GM19463 (cell line): ENCODE measurements around the gene PCLAF.
"Not testable (repeated sequence)": the region's sequence is repeated elsewhere in the genome, so short reads cannot be mapped to it uniquely, and the experiment has no call there.

Experiments used
- ATAC-seq: cut with Tn5 transposase; IDR thresholded peaks from one replicate; pipeline ENCODE4 v1.9.1; 2021; ENCODE audit warnings: mild to moderate bottlenecking, moderate library complexity; ENCODE audit not compliant: unreplicated experiment

The PCLAF gene, protein sequence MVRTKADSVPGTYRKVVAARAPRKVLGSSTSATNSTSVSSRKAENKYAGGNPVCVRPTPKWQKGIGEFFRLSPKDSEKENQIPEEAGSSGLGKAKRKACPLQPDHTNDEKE

DNA sequence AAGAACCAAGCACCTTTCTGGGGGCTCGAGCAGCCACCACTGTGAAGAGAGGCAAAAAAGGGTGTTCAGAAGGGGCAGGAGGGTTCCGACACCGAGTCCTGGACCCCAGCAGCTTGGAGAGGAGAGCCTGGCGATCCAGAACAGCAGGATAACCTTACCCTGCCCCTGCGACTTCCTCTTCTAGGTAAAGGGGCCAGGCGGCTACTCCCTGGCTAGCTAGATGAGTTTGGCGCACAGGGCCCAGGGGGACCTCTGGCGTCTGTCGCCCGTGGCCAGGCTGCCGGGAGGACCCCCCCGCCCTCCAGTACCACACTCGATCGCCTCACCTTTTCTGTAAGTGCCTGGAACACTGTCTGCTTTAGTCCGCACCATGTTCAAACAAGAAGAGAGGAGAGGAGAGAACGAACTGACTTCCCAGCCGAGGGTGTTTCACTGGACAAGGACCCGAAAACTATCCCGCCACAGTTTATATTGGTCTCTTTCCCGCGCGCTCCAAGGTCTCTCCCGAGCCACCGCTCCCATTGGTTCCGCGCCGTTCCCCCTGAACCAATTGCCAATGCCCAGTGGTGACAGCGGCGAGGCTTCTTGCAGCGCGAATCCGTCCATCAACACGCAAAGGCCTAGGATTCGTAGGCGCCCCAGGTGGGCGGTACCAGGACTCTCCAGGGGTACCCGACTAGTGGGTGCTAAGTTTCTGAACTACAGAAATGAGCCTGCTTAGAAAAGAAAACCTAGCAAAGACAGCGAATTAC lies at the start of gene PCLAF:
Gene PCLAF (minus strand): TSS at position 442 of the 752 bp plus-strand sequence. CDS start 70 bp downstream, at position 372.
- peak; percentile 99 for ATAC-seq

DNA sequence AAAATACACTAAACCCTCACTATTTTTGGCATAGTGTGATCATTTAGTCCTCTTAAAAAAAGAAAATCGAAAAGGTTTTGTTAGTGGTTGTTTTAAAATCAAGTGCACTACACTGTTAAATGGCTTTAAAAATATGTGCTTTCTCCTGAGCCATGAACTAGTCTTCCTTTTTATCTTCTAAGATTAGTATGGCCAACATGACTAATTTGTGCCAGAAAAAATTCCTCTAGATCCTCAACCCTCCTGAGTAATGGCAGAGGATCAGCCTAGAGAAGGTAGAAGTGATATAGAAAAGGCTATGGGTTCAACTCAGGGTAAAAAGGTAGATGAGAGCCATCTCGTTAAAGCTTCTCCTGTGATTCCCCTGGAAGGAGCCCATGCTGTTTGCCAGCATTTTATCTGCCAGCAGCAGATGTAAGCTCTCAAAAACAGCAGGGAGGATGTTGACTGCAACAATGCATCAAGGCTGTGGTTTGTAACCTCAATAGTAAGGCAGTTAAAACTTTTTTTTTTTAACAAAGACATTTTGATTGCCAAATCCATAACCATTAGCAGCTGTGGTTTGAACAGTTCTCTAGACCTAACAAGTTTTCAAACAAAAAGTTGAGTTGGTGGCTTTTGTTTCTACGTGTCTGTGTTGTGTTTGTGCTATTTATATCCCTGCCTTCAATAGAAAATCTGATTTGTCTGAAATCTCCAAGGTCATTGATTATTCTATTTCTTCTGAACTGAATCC lies 48.9 kb upstream of the PCLAF start:
- no peak for ATAC-seq

DNA sequence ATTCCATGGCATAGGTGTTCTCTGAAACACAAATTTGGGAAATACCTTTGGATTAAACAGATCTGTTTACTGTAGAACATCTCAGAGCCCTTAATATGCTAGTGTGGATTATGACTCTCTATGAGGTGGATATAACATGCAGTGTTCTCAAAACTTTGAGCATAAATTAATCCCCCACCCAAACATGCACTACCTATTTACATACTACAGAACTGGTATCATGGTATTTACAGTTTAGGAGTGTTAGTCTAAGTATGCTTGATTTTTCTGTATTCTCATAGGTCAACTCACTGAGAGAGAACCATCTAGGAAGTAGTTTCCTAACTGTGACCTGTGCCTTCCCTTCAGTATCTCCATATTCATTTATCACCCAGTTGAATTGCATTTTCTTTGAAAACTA lies 48.2 kb upstream of the PCLAF start:
- no peak for ATAC-seq

DNA sequence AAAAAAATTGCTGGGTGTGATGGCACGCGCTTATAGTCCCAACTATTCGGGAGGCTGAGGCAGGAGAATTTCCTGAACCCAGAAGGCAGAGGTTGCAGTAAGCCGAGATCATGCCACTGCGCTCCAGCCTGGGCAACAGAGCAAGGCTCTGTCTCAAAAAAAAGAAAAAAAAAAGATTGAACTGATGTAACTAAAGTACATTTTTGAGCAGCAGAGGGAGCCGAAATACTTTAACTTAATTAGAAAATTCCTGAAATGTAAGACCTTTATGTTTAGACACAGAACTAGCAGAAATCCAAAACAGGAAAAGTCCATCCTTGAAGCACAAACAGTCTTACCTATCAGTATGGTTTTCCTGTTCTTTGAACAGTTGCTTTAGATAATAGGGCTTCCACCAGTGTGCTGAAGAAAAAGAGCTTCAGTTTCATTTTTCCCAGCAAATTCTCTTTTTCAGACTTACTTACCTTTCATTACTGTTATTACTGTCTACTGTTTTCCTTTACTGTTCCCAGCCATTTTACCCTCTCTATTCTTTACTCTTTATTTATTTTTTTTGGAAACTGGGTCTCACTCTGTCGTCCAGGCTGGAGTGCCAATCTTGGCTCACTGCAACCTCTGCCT lies 45.7 kb upstream of the PCLAF start:
- ATAC-seq = no peak

DNA sequence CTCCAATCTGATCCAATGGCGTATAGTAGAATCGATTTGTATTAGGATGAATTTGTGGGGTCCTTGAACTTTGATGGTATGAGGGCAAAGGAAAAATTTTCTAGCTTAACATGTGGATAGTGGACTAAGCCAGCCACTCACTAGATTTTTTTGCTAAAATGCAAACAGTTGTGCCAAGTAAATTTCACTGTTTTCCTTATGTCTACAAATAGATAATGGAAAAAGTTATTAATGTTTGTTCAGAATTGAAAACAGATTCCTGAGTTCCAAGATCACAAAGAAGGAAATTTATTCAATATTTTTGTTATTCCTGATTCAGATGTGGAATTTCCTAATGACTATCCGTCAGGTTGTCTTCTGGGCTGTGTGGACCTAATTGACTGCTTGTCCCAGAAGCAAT lies 44.0 kb upstream of the PCLAF start:
- no peak for ATAC-seq

DNA sequence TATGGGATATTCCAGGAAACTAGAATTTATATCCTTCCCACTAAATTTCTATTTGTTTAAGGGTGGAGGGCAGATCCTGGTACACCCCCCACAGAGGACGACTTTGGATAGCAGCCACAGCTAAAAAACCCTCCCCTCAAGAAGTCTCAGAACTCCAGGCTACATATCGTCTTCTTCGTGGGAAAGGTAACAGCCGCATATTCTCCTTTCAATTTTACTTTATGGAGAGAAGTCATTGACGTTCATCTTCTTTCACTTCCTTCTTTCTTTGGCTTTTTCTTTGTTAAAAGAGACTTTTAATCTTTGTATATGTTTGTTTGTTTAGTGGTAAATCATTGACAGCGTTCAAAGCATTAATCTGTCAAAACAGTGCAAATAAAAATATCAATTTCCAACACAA lies 42.7 kb upstream of the PCLAF start:
- ATAC-seq = no peak

DNA sequence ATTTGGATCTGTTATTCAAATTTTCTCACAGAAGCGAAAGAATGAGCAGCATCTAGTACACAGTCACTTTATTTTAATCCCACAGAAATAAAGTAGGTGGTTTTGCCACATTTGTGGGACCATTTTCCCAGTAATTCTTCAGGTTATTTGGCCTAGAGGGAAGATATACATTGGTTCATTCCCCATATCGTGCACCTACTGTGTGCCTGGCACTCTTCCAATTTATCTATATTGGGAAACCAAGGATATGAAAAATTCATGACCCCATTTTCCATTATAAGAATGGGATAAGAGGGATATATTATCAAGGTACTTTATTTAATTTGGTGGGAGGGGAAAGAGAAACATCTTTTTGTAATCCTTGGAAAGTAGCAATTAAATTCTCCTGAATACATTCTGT lies 41.5 kb upstream of the PCLAF start:
- ATAC-seq = no peak

DNA sequence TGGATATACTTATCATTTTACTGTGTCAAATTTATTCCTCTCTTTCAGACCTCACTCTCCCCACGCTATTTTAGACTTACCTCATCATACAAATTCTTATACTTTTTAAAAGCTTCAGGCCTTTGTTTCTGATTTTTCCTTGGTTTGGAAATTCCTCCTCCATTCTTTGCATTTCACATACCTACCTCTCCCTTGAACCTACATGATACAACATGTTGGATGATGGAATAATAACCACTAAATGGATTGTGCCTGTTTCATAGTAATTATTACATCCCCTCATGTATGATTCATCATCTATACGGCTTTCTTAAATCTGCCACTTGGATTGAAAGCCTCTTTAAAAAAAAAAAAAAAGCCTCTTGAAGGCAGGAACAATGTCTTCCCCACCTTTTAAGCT lies 31.0 kb upstream of the PCLAF start:
- no peak for ATAC-seq

DNA sequence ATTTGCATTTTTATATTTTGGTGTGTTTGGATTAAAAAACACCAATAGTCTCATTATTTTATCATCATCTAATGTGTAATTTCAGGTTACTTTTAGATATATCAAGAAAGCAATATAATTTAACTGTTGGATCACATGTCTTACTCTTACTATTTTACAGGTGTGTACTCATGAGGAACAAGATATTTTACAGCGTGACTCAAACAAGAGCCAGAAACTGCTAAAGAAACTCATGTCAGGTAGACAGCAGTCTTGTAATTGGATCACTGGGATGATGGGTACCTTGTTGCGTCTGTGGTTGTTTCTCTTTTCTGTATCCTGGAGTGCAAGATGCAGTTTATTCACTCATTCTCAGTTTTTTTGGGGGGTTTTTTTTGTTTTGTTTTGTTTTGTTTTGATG lies 19.3 kb upstream of the PCLAF start:
- ATAC-seq = no peak

DNA sequence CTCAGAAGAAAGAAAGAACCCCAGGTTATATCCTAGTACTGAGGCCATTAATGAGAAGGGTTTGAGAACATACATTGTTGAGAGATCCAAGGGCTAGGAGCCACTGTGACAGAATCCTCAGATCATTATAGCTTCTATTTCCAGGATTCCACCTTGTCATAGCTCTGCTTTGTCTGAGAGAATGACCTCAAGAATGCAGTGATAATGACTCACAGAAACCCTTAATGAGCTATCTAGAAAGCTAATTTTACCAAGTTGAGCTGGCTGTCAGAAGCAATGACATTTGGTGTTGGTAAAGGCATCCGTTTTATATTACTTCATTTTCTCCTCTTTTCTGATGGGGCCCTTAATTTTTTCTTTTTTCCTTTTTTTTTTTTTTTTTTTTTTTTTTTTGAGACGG lies 17.3 kb upstream of the PCLAF start:
- no peak for ATAC-seq

DNA sequence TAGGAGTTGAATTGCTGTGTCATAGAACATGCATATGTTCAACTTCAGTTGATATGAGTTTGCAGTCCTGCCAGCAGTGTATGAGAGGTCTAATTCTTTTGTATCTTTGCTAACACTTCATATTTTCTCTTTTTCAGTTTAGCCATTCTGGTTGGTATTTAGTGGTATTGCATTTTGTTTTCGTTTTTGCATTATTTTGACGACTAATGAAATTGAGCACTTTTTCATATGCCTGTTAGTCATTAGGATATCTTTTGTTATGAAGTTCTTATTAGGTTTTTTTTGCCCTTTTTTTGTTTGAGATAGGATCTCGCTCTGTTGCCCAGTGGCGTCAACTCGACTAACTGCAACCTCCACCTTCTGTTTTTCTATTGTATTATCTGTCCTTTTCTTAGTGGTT lies 15.5 kb upstream of the PCLAF start:
- ATAC-seq = no peak

DNA sequence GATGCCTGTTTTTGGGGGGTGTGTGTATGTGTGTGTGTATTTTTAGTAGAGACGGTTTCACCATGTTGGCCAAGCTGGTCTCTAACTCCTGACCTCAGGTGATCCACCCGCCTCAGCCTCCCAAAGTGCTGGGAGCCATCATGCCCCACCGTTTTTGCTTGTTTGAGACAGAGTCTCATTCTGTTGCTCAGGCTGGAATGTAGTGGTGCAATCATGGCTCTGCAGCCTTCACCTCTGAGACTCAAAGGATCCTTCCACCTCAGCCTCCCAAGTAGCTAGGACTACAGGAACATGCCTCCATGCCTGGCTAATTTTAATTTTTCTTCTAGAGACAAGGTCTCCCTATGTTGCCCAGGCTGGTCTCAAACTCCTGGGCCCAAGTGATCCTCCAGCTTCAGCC lies 11.2 kb upstream of the PCLAF start:
- ATAC-seq = not testable (repeated sequence)

DNA sequence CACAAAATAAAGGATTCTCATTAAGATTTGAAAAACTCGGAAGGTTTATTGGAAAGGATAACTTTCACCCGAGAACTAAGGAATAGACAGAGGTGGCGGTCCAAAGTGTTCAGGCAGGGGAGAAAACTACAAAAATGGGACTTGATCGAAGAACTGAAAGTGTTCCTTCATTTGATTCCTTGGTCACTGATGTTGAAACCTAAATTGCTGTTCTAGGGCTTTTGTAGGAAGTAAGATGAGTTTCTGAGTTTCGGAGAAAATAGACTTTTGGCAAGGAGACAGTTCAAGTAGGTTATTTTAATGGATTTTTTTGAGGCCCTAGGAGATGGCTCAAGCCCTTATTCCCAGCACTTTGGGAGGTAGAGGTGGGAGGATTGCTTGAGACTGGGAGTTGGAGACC lies 7.8 kb upstream of the PCLAF start:
- ATAC-seq = no peak

DNA sequence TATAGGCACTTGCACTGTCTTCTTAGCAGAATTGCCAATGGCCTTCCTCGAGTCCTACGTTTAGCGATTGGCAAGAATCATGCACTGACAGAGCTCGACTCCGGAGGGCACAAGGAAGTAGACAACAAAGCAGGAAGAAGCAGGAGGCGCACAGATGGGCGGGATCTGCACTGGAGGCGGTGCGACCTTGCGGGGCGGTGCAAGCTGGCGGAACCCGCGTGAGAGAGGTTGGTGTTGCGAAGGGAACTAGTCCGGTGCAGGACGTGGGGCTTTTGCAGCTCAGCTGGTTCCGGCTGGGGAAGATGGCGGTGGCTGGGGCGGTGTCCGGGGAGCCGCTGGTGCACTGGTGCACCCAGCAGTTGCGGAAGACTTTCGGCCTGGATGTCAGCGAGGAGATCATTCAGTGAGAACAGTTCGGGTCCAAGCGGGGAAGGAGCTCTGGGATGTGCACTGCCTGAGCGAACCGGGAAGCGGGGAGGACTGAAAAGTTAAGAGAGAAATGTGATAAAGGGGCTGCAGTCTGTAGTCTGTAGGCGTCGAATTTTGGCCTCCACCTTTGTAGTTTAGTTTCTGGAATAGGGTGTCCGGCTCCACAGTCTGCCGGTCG lies 6.4 kb upstream of the PCLAF start, which contains the start of gene TRIP4:
Gene TRIP4 (plus strand): TSS at position 275 of the 607 bp plus-strand sequence. CDS start 28 bp downstream, at position 303.
- ATAC-seq = peak; percentile 99

DNA sequence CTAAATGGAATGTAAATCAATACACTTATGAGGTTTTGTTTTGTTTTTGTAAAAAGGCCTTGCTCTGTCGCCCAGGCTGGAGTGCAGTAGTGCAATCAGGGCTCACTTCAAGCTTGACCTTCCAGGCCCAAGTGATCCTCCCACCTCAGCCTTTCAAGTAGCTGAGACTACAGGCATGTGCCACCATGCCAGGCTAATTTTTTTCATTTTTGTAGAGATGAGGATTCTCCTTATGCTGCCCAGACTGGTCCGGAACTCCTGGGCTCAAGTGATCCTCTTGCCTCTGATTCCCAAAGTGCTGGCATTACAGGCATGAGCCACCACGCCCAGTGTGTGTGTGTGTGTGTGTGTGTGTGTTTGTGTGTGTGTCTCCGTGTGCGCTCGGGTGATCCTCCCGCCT lies 5.0 kb upstream of the PCLAF start:
- ATAC-seq = no peak

DNA sequence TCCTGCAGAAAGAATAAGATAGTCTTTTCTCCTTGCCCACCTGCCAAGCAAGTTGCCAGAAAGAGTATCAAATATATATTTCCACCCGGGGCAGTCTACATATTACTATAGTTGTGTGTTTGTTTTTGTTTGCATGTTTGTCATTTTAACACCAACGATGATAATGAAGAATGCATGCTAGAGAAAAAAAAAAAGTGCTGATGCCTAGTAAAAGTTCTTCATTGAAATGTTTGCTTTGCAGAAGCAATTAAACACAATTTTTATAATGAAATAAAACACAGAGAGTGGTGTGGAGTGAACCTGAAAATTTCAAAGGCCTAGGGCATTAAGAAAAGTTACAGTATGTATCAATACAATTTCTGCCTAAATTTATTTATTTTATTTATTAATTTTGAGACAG lies 2.5 kb upstream of the PCLAF start:
- no peak for ATAC-seq

DNA sequence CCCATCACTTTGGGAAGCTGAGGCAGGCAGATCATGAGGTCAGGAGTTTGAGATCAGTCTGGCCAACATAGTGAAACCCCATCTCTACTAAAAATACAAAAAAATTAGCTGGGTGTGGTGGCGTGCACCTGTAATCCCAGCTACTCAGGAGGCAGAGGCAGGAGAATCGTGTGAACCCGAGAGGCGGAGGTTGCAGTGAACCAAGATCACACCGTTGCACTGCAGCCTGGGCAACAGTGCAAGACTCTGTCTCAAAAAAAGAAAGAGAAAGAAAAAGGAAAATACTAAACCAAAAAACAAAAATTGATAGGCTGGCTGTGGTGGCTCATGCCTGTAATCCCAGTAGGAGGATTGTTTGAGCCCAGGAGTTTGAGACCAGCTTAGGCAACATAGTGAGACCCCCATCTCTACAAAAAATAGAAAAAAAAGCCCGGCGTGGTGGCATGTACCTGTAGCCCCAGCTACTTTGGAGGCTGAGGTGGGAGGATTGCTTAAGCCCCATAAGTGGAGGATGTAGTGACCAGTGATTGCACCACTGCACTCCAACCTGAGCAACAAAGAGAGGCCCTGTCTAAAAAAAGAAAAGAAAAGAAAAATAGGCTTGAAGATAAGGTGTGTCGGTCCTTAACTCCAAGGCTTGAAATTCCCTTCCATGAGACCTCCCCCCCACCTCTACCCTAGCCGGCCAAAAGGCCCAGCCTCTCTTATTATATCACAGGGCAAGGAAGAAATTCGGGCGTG lies 941 bp downstream of the PCLAF start:
- ATAC-seq = not testable (repeated sequence)

DNA sequence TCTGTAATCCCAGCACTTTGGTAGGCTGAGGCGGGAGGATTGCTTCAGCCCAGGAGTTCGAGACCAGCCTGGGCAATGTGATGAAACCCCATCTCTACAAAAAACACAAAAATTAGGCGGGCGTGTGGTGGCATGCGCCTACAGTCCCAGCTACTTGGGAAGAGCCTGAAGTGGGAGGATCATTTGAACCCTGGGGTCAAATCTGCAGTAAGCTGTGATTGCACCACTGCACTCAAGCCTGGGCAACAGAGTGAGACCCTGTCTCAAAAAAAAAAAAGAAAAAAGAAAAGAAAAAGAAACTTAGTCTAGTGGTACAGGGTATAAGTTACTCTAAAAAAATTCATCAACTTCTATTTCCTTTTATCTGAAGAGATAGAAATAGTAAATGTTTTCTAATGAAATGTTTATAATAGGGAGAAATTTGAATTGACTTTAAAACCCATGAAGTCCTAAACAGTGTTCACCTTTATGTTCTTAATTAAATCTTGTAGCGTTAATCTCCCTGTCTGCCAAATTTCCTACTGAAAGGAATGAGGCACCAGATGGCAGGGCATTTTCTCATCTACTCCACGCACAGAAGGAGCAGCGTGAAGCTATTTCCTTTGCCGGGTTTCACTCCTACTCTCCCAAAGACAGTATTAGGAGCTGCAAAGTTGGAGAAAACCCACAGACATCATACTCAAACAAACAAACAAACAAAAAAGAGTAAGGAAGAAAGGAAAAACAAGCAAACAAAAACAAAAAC lies 1.9 kb downstream of the PCLAF start:
- ATAC-seq = no peak

DNA sequence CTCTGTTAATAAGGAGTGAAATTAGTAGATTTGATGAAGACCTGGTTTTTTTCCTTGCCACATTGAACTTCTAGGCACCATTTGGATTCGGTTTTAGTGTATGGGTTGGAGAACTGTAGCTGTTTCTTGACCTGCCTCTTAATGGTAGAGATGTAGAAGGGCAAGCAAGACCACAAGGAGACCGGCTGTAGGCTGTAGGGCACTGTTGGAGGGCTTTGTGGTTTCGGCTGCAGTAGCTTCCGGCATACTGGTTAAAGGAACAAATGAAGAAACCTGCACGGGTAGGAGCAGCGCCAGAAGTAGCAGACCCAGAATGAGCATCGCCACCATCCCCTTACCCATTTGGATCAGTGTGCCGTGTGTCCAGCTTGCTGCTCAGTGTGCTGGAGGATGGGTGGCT lies 7.9 kb downstream of the PCLAF start:
- ATAC-seq = no peak

DNA sequence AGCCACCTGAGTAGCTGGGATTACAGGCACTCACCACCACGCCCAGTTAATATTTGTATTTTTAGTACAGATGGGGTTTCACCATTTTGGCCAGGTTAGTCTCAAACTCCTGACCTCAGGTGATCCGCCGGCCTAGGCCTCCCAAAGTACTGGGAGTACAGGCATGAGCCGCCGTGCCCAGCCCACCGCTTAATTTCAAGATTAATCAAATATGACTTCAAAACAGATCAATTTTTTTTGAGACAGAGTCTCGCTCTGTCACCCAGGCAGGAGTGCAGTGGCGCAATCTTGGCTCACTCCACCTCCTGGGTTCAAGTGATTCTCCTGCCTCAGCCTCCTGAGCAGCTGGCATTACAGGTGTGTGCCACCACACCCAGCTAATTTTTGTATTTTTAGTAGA lies 9.9 kb downstream of the PCLAF start:
- not testable (repeated sequence) for ATAC-seq
